HG03565 (cell line): ENCODE measurements around the gene QRFP.

ENCODE experiments used
- ATAC-seq: cut with Tn5 transposase; IDR thresholded peaks from one replicate; pipeline ENCODE4 v1.9.1; 2021; ENCODE audit warnings: mild to moderate bottlenecking, moderate library complexity; ENCODE audit not compliant: unreplicated experiment

Gene QRFP

DNA sequence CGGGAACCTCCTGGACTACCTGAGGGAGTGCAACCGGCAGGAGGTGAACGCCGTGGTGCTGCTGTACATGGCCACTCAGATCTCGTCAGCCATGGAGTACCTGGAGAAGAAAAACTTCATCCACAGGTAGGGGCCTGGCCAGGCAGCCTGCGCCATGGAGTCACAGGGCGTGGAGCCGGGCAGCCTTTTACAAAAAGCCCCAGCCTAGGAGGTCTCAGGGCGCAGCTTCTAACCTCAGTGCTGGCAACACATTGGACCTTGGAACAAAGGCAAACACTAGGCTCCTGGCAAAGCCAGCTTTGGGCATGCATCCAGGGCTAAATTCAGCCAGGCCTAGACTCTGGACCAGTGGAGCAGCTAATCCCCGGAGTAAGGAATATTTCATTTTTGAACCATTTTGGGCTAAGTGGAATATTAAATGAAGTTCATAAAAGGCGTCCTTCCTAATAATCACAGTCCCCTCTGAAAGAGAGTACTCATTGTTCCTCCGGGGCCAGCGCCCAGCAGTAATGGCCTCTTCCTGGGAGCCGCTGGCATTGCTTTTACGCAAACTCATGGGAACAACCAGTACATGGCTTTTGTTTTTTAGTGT is 23.6 kb downstream of the QRFP start:
- ATAC-seq = no peak

DNA sequence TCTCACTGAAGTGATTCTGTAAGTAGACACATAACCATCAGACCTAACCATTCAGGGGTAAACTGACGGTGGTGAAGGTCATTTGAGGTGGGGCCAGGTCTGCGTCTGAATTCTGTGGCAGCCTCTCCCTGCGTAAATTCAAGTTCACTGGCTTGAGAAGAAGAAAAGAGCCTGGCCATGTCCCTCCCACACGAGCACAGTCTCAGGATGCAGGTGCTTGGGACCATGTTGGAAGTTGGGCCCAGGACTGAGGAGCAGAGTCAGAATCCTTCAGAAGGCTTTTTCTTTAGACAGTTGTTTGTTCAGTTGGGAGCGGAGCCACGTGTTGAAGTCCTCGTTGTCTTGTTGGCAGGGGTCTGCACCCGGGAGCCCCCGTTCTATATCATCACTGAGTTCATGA is 24.1 kb downstream of the QRFP start:
- no peak for ATAC-seq

DNA sequence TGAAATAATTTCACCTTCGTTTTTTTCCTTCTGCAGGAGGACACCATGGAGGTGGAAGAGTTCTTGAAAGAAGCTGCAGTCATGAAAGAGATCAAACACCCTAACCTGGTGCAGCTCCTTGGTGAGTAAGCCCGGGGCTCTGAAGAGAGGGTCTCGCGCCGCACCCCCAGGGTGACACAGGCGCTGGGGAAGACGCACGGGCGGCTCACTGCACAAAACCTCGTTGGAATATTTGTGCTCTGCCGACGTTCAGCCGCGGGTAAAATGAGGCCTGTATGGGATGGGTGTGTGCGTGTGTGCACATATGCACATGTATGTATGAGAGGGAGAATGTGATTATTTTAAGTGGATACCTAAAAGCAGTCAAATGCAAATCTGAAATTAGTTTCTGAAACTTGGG is 24.5 kb downstream of the QRFP start:
- no peak for ATAC-seq

DNA sequence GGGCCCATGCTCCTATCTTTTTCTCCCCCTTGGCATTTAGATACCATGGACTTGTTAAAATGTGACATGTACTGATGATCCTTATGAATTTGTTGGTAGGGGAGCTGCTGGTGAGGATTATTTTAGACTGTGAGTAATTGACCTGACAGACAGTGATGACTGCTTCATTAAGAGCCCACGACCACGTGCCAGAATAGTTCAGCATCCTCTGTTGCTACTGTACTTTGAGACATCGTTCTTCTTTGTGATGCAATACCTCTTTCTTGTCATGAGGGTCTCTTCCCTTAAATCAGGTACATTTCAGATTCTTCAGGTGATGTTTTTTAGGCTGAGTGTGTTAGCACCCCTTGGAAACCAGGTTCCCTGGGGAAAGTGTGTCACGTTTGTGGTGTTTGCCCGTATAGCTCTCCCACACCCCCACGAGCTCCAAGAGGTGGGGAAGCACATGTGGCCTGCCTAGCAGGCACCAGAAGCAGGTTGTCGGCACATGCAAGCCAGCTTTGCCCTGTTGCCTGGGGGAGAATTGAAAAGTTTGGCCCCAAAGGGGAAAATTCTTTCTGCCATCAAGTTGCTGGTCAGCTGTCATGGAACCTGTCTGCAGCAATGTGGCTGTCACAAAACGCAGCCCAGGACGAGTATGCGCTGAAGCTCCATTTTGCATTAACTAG is 25.1 kb downstream of the QRFP start:
- no peak for ATAC-seq

DNA sequence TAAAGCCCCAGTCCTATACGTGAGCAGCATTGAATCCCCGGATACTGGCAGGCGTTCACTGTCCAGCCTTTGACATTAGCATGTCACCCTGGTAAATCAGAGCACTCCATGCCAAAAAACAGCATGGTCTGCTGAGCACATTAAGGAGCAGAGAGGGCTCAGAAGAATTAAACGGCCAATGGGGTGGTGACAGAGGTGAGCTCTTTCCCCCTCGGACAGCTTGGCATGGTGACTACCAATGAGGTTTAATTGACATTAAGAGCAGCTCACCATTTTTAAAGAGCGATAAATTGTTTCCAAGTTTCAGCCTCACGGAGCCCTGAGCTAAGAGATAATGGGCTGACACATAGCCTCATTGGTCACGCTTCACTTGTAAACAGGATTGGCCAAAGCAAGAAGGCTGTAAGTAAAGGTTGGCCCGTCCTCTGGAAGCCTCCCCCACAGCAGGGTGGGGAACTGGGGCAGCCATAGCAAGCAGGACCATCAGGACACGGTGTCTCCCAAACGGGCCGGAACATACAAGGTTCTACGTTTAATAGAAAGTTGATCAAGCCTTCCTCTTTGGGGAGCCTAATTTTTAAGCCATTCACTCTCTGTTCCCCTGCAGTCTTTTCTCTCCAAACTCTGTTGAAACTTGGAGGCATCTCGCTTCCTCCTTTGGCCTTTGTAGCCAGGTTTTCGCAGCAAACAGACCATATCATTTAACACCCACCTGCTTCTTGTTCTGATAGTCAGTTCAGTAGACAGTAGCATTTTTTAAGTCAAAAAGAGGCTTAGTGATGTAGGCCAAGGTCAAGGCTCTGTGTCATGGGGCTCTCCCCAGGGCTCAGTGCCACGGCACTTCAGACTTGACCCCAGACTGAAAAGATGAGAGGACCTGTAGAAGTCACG is 25.9 kb downstream of the QRFP start:
- ATAC-seq = peak; percentile 69

DNA sequence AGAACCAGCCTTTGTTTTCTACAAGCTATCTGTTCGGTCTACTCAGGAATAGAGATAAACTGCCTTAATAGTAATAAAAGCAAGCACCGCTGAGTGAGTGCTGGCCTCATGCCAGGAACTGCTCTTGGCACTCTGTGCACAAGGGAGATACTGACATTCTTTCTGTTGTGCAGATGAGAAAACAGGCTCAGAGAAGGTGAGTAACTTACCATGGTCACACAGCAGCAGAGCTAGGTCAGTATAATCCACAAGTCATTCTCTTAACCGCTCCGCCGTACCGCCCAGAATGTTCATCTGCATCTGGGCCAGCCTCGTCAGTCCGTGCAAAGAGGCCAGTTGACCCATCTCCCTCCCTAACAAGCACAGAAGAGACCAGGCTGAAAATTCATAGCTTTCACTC is 27.4 kb downstream of the QRFP start:
- no peak for ATAC-seq

DNA sequence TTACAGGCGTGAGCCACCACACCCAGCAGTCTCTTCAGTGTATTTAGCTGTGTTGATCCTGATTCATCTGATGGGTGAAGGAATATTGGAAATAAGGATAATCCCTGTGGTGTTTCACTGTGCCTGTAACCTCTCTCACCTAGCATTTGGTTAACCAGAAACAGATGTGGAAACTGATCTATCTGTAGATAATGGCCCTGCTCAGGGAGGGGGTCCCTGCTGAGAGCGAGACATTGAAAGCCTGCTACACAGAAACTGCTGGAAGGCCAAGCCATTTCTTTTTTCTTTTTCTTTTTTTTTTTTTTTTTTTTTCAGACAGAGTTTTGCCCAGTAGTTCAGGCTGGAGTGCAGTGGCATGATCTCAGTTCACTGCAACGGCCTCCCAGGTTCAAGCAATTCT is 28.4 kb downstream of the QRFP start:
- ATAC-seq = no peak

DNA sequence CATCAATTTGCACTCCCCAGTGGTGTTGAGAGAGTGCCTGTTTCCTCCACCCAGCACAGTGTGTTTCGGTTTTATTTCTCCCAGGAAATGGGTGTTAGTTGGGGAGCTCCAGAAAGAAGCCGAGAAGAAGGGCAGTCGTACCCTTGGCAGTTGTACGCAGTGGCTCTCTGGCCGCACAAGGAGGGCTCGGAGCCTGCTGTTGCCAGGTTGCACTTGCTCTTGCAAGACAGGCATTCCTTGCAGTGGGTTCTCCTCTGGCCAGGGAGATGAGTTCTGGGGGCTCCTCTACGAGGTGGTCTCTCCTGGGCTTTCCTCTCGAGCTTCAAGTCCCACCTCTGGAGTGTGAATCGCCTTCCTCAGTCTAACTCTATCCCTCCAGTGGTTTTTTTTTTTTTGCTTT is 29.1 kb downstream of the QRFP start:
- ATAC-seq = no peak

DNA sequence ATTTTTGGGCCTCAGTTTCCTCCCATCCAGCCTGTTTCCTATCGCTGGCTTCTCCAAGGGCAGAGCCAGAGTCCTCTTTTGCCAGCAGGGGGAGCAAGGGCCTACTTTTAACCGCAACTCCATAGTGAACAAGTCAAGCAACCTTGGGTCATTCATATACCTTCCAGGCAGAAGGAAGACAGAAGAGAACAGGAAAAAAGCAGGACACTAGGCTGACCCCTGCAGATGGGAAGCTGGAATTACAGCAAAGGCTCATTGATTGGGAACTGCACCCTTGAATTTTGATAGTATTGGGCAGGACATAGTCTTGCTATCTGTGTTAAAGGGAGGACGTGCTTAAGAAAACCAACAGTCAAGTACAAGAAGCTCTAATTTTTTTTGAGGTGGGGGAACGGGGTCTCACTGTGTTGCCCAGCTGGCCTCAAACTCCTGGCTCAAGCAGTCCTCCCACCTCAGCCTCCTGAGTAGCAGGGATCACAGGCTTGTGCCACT is 30.1 kb downstream of the QRFP start:
- no peak for ATAC-seq

DNA sequence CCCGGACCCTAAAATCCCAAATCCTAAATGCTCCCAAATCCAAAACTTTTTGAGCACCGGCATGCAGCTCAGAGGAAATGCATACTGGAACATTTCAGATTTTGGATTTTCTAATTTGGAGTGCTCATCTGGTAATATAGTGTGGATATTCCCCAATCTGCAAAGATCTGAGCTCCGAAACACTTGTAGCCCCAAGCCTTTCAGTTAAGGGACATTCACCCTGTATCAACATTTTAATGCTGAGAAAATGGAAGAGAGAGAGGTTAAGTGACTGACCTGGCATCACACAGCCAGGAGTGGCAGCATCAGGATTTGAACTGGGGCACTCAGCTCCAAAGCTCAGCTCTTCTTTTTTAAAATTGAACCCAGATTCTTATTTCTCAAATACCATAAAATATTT is 30.7 kb downstream of the QRFP start:
- ATAC-seq = no peak

DNA sequence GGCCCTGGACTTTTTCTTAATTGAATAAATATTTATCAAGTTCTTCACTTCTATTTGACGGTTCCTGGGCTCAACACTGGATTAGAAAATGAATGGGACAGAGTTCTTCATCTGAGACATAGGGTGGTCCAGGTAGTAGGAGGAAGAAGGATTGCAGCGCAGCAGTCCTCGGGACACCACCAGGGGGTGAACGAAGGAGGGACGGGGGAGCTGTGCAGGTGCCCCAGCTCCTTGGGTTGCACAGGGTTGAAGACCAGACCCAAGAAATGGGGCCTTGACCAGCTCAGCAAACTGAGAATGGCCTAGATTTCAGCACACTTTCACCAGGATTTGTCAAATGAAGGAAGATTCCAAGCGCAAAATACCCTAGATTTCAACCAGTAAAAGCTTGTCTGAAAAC is 32.1 kb downstream of the QRFP start:
- ATAC-seq = no peak

DNA sequence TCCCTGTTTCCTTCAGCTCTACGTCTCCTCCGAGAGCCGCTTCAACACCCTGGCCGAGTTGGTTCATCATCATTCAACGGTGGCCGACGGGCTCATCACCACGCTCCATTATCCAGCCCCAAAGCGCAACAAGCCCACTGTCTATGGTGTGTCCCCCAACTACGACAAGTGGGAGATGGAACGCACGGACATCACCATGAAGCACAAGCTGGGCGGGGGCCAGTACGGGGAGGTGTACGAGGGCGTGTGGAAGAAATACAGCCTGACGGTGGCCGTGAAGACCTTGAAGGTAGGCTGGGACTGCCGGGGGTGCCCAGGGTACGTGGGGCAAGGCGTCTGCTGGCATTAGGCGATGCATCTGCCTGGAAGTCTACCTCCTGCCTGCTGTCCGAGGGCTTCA is 33.9 kb downstream of the QRFP start:
- no peak for ATAC-seq

DNA sequence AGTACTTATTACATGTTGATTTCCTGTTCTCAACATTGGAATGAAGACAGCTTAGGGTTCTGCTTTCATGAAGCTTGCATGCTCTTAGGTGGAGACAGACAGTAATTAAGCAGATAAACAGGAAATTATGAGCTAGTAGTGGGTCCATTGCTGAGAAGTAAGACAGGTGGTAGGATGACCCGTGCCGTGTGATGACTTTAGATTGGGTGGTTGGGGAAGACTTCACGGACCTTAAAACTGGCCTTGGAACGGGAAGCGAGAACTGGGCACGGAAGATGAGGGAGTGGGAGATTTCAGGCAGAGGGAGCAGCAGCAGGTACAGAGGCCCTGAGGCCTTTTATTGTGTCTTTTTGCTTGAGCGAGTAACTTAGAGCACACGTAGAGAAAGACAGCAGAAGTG is 34.4 kb downstream of the QRFP start:
- ATAC-seq = no peak

DNA sequence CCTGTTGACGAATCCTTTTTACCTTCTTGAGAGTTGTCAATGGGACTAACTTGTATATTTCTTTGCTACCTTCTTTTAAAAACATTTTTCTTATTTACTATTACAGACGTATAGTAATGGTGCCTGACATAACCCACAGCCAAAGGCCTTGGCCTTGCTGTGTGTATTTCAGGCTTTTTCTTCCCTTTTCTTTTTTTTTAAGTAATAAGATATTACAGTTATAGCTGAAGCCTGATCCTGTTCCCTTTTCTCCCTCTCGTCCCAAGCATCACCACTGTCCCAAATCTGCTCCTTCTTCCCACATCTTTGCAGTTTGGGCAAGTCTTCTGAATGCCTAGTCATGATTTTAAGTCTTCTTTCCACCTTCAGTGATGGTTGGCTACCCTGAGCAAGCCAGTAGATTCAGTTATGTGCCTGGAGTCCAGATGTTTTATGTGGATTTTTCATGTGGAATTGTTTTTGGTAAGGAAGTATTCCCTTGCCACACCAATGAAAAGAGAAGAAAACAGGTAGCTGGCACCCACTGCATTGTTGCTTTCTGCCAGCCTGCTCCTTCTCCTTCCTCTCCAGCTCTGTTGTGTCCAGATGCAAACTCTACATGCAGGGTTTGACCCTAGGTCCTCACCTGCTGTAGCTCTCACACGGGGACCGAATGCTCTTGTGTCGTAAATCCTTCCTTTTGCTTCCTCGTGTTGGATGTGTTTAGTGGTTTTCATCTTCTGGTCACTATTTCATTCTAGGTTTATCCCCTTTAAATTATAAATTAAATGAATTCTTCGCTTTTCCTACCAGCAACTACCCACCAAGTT is 35.0 kb downstream of the QRFP start:
- ATAC-seq = no peak

DNA sequence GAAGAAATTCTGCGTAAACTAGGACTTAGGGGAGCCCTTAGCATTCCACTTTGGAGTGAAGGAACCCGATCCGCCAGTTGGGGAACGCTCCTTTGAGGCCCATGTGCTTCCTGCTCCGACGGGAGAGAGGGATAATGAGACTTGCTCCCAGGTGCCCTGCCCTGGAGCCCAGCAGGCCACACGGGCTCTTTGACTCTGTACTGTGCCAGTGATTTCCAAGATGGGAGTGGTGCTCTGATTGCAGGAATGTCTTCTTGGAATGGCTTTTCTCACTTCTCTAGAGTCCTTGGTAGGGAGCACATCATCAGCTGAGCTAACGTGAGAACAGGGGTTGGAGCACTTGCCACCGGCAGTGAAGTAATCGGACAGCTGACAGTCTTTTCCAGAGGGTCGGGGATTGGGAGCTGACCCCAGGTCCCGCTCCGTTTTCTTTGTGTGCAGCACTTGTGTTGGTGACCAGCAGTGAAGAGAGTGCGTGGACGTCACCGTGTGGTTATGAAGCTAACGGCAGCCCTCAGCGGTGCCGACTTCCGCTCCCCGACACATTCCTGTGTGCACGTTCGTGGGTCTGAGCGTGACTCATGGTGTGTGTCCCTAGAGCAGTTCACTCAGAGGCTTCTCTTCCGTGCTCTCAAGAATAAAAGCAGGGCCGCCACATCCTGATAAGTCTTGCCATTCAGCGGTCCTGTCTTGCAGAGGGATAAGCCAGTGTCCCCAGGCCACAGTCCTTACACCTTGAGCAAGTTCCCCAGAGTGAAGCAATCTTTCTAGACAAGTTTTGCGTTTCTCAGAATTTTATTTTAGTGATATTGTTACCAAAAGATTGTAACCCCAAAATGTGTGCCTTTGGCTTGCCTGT is 35.9 kb downstream of the QRFP start:
- ATAC-seq = no peak

DNA sequence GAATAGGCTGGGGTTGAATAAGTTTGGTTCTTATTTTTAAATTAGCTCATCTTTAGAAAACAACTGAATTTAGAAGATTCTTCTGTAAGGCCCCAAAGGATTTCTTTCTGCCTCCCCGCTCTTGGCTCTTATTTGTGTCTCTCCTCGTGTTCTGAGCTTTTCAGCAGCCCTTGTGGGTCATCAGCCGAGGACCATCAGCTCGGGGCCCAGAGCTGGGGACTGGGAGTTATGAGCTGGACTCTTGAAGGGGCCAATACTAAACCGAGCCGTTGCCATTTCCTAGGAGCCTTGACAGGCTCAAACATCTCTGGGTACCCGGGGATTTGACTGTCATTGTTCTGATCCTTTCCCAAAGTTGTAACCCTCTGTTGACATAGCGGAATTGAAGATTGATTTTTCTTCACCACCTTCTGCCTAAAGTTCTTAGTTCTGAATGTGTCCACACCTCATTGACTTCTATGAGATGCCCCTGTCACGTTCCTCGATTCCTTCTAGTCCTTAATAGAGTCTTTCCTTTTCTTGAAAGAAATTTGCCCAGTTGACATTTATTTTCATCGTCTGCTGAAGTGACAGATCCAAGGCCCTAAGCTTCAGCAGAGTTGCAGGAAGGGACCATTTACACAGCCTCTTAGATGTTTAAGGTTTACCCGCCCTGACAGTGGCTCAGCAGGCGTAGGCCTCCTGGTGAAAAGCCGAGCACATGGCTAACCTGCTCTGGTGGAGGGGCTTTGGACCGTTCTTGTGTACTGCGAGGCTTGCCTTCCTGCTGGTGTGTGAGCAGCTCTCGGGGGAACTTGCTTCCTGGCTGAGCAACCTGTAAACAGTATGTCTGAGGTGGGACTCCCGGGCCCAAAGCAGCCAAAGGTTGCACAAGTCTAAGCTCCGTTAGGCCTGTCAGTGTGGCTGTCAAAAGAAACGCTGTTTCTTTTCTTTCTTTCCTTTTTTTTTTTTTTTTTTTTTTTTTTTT is 37.6 kb downstream of the QRFP start:
- no peak for ATAC-seq

DNA sequence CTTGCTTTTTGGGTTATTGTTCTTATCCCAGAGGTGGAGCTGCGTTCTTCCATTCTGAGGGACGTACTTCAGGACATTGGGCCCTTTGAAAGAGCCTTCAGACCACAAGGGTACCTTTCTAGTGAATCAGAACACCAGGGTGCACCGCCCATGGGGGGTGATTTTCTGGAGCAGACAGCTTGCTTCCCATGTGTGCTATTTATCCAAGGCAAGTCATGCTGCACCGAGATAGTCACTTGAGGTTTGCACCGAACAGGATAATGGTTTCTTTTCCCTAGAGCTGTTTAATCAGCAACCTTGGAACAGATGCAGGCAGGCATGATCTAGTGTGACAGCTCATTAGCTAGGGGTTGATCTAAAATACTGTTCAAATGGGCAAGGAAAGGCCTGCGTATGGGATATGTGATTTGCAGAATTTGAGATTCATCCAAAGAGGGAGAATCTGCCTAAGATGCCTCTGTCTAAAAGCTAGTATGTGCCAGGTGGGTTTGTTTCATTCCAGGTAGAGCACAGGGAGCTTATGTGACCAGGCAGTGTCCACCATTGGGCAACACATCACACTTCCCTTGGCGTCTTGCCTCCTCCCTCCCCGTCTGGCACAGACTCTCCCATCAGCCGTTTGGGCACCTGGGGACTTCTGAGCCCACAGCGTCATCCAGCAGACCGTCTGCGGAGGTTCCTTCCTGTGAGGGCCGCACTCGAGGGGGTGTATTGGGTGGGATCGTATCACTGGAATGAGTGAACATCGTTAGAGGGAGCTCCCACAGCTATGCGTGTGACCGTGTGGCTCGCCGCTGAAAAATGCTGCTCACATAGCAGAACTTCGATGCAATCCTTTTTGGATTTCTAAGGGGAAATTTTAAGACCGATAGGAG is 38.5 kb downstream of the QRFP start:
- no peak for ATAC-seq

DNA sequence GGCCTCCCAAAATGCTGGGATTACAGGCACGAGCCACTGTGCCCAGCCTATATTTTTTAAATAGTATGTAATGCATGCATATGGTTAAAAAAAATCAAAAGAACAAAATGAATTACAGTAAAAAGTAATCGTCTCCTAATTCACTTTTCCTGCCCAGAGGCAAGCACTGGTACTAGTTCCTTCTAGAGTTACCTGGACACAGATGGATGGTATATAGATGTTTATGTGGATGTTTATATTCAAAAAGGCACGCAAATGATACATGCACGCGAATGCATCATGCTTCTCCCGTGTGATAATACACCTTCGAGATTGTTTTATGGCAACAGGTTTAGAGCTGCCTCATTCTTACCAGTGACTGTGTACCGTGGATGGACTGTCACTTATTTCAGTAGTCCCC is 40.1 kb downstream of the QRFP start:
- ATAC-seq = no peak
